ENCODE results near the gene BRAT1.

GRCh38 chr7:2517678-2518507 lies 37.4 kb downstream of the BRAT1 start:
- TF ChIP-seq CTCF (IDR thresholded peaks at IDR 0.05) (no peak), POLR2A (IDR thresholded peaks at IDR 0.05) (no peak)
